ENCODE data around the gene SLC28A1. TPM values are rescaled to one million over a fixed set of nuclear protein-coding genes. Genes with fewer than 3 reads are reported as not detected.

Gene SLC28A1
- total RNA-seq, 1 experiment from 2014 or later = 0.13 TPM

DNA sequence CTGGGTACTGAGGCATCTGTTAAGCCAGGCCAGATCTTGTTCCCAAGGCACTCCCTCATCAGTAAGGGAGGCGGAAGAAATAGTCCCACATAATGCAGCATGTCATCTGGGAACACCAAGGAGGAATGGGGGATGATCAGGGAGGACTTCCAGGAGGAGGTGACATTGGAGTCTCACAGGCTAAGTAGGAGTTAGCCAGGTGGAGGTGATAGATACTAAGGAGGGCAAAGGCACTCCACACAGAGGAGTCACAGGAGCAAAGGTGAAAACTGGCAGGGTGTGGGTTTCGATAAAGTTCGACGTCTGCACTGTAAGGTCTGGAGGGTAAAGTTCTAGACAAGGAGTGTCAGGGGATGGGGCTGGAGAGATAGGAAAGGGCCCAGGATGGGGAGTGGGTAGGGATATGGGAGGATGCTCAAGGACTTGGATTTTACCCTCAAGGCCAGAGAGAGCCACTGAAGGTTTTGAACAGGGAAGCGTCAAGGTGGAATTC lies 6.3 kb downstream of the SLC28A1 start:
- WGBS (ENCODE audit: extremely low coverage, insufficient read length, low lambda C conversion rate) = no CpG with 5 or more reads among the region's 5 CpGs
- H3K4ac ChIP-seq (ENCODE audit: low read depth, low read length) = no peak overlapping the region
- H2BK5ac ChIP-seq (ENCODE audit: insufficient read length, low read length) = no peak overlapping the region
- no peak overlapping the region for H2AK5ac ChIP-seq (ENCODE audit: insufficient read length, low read length)
- no peaks in the 10 kb centered on the region for H3K27me3 ChIP-seq (ENCODE audit: insufficient read depth, low read length)
- no peaks in the 10 kb centered on the region for H3K79me2 ChIP-seq (ENCODE audit: insufficient read depth, low read length)
- no peak overlapping the region for H4K5ac ChIP-seq (ENCODE audit: insufficient read length, low read depth, low read length)
- H2BK20ac ChIP-seq (ENCODE audit: low read depth, low read length, poor library complexity, severe bottlenecking) = no peak overlapping the region
- H2BK15ac ChIP-seq (ENCODE audit: low read depth, low read length) = no peak overlapping the region
- Mint-ChIP-seq H3K4me3 (no peak overlapping the region), H3K27me3 (ENCODE audit: low read depth) (peaks cover 8% of the 10 kb centered on the region), H3K27ac (peak overlapping the region in 1 of 3 experiments; percentile 2; a peak in 1 of 7 replicates), H3K36me3 (ENCODE audit: insufficient read depth in 1 of 3, low read depth in 3 of 3) (no peaks in the 10 kb centered on the region), H3K4me1 (peaks cover 15 to 18% of the 10 kb centered on the region in 2 experiments), H3K9me3 (no peaks in the 10 kb centered on the region)
- no peak overlapping the region for H3T11ph ChIP-seq (ENCODE audit: low read length)
- no peak overlapping the region for H3K9ac ChIP-seq (ENCODE audit: extremely low read depth, insufficient read length, low read length)
- no peak overlapping the region for H3K23ac ChIP-seq (ENCODE audit: insufficient read length, low read depth, low read length)
- H3K4me1 ChIP-seq (ENCODE audit: insufficient read depth, low read length) = no peaks in the 10 kb centered on the region
- no peak overlapping the region for H4K91ac ChIP-seq (ENCODE audit: insufficient read length, low read depth, low read length)
- H3K56ac ChIP-seq (ENCODE audit: insufficient read length, low read depth, low read length) = no peak overlapping the region
- no peak overlapping the region for H4K8ac ChIP-seq (replicated peaks; ENCODE audit: insufficient read length, low read depth, low read length)
- no peak overlapping the region for H2BK12ac ChIP-seq (ENCODE audit: insufficient read length, low read depth, low read length)
- no peak overlapping the region for H3K27ac ChIP-seq (ENCODE audit: insufficient read length, low read depth, low read length)
- H3K18ac ChIP-seq (ENCODE audit: insufficient read length, low read depth, low read length) = no peak overlapping the region
- H3K9me3 ChIP-seq (ENCODE audit: control insufficient read depth, low read depth, low read length) = no peaks in the 10 kb centered on the region
- H3K23me2 ChIP-seq (ENCODE audit: insufficient read length, low read depth, low read length, poor library complexity, severe bottlenecking) = no peaks in the 10 kb centered on the region
- no peak overlapping the region for H2AFZ ChIP-seq (ENCODE audit: low read length)
- H4K20me1 ChIP-seq (ENCODE audit: control insufficient read depth, insufficient read depth, insufficient read length) = no peaks in the 10 kb centered on the region
- no peak overlapping the region for H3K4me2 ChIP-seq (ENCODE audit: insufficient read depth, insufficient read length, low read length)
- TF ChIP-seq, protein P1, sequence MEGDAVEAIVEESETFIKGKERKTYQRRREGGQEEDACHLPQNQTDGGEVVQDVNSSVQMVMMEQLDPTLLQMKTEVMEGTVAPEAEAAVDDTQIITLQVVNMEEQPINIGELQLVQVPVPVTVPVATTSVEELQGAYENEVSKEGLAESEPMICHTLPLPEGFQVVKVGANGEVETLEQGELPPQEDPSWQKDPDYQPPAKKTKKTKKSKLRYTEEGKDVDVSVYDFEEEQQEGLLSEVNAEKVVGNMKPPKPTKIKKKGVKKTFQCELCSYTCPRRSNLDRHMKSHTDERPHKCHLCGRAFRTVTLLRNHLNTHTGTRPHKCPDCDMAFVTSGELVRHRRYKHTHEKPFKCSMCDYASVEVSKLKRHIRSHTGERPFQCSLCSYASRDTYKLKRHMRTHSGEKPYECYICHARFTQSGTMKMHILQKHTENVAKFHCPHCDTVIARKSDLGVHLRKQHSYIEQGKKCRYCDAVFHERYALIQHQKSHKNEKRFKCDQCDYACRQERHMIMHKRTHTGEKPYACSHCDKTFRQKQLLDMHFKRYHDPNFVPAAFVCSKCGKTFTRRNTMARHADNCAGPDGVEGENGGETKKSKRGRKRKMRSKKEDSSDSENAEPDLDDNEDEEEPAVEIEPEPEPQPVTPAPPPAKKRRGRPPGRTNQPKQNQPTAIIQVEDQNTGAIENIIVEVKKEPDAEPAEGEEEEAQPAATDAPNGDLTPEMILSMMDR (conservative IDR thresholded peaks at IDR 0.05) = no peak
- H3K79me1 ChIP-seq (ENCODE audit: insufficient read depth, low read depth, low read length, poor library complexity, severe bottlenecking) = no peaks in the 10 kb centered on the region
- no peak for DNase-seq
- no peak overlapping the region for H2BK120ac ChIP-seq (ENCODE audit: low read depth, low read length, poor library complexity, severe bottlenecking)
- H3K14ac ChIP-seq (ENCODE audit: insufficient read depth, low read length) = no peak overlapping the region; the same call in 1 of the 2 replicates

Measured in H9 (cell line).